Skin of body (tissue), 2 donors: ENCODE results near the gene GABBR2. TPM values are rescaled to one million over a fixed set of nuclear protein-coding genes. Genes with fewer than 3 reads are reported as not detected.

Source experiments
- DNase-seq: peaks from one replicate; lab custom pipeline; 2025; lab: John Stamatoyannopoulos, UW
- total RNA-seq: library from RNA; depleted of rRNA; stranded (reverse); fragments of >200 nt; gene quantifications from one replicate; pipeline ENCODE4 v1.2.3, GENCODE V29; 2014

GABBR2 gene
- total RNA-seq, 1 donor from 2014 or later = 0.39 TPM

GRCh38 chr9:98721643-98722042, 12.9 kb upstream of the GABBR2 start:
- no peak for DNase-seq

DNA sequence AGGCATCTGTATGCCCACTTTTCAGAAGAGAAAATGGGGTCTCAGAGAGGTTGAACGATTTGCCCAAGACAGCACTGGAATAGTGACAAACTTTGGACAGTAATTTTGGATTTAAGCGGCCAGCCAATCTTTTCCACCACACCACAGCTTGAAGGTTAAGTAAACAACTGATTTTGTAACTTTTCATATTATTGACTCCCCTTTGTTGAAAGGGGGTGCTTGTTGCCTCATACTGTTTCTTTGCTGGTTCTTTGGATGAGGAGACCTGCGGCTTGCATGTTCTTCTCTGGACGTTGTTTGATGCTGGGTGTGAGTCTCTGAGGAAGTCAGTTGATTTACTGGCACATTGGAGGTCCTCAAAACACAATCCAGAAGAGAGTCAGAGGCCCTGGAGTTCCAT, 11.7 kb upstream of the GABBR2 start:
- DNase-seq = no peak

DNA sequence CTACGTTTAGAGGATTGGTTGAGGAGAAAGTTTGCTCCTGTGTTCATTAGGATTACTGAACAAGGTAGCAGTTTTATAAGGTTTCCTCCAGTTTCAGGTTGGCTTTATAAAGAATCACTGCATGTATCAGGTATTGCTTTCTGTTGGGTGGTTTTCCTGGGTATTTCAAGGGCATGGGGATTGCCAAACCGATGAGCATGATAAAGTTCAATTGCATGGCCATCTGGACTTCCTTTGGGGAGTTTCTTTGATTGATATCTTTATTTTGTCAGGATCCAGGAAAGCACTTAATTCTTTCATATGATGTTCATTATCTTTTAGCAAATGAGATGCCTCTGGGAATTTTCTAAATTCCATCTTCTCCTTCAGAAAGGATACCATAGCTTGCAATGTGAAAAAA, 10.3 kb upstream of the GABBR2 start:
- no peak for DNase-seq

- no peak for DNase-seq
Measured at GRCh38 chr9:98714833-98715232, 6.1 kb upstream of the GABBR2 start.

GRCh38 chr9:98712987-98713386, 4.3 kb upstream of the GABBR2 start:
- no peak for DNase-seq

GRCh38 chr9:98709968-98710965, 1.5 kb upstream of the GABBR2 start:
- no peak for DNase-seq

- no peak for DNase-seq
Measured at GRCh38 chr9:98708103-98708932, 417 bp downstream of the GABBR2 start.

- DNase-seq = peak; percentile 2
Measured at GRCh38 chr9:98707166-98708102, 1.3 kb downstream of the GABBR2 start.

DNA sequence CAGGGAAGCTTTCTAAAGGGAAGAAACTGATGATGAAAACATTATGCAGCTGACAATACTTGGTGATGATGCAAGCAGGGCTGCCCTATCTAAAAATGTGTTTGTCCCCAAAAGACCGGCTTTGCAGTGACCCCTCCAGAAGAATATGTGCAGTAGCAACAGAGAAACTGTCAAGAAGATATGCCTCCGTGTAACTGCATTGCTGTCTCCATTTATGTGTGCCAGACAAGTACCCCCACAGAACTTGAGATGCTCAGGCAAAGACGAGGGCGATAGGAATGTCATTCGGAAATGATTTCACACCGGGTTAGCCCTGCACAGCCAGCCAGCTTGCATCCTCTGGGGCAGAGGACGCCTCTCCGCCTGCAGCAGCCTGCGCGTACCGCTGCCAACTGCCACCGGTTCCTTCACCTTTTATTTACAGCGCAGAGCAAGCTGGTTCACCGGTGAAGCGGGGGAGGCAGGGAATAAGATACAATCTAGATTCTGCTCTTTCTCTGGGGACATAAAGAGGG, 2.0 kb downstream of the GABBR2 start:
- DNase-seq = no peak

DNA sequence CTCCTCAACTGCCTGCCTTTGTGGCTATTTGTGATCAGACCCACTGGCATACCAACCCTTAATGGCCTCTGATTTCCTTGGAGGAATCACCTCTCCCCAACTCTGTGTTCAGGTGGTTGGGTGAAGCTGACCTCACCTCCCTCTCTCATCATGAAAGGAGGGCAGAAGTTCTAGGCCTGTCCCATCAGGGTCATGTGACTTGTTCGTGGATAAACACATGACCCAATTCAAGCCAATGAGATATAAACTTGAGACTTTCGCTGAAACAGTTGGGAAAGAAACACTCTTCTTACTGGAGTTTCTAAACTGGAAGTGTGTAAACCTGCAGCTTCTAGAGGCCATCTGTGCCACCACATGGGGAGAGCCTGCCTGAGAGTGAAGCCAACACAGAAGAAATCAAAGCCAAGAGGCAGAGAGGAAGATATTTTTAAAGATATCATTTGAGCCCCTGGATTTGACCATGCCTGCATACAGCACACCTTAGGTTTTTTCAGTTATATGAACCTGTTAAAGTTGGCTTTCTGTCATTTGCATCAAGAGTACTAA, 5.8 kb downstream of the GABBR2 start:
- no peak for DNase-seq

GRCh38 chr9:98702340-98702739, 6.4 kb downstream of the GABBR2 start:
- DNase-seq = no peak

- no peak for DNase-seq
Measured at GRCh38 chr9:98701576-98701975, 7.2 kb downstream of the GABBR2 start.

- no peak for DNase-seq
Measured at GRCh38 chr9:98700801-98701200, 7.9 kb downstream of the GABBR2 start.

DNA sequence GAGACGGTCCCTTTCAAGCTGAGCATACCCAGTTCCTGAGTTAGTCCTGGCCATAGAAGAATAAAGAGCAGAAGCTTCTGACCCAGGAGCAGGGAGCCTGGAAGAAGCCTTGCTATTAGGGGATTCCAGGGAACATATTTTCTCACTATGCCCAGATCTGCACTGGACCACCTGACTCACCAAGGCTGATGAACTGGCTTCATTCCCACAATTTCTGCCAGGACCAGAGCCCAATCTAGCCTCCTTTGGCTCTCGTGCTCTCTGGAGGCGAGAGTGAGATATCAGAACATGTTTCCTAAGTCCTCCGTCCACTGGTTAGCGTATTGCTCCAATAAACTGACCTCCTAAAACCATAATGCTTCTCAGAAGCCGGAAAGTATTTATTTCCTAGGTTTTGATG, 9.9 kb downstream of the GABBR2 start:
- no peak for DNase-seq

- no peak for DNase-seq
Measured at GRCh38 chr9:98694943-98695342, 13.8 kb downstream of the GABBR2 start.

- no peak for DNase-seq
Measured at GRCh38 chr9:98692392-98692791, 16.3 kb downstream of the GABBR2 start.

- DNase-seq = no peak
Measured at GRCh38 chr9:98691890-98692289, 16.8 kb downstream of the GABBR2 start.

- no peak for DNase-seq
Measured at GRCh38 chr9:98690686-98691085, 18.0 kb downstream of the GABBR2 start.

DNA sequence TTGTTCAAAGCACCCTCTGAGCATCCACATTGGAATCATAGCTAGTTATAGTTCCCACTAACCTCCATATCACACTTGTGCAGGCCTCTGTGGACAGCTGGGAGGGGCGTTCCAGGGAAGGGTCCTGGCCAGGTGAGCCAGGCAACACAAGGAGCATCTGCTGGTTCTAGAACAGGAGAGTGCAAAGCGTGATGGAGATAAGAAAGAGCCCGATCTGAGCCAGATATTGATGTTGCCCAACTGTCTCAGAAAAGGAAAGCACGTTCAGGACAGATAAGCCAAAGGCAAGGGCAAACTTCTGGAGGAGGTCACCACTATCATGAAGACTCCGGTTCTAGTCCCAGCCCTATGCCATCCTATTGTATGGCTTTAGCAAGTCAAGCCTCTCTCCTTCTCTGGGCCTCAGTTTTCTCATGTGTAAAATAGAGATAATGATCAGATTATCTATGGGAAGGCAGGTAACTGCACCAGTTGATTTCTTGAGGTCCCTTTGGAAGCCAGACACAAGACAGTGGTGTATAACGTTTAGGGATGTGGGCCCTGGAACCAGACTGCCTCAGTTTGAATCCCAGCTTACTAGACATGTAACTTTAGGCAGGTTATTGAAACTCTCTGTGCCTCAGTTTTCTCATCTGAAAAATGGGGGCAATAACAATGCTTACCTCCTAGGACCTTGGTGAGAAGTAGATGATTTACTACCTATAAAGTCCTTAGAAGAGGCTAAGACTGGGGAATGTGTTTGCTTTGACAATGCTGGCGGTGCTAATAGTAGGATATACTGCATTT, 19.8 kb downstream of the GABBR2 start:
- no peak for DNase-seq

DNA sequence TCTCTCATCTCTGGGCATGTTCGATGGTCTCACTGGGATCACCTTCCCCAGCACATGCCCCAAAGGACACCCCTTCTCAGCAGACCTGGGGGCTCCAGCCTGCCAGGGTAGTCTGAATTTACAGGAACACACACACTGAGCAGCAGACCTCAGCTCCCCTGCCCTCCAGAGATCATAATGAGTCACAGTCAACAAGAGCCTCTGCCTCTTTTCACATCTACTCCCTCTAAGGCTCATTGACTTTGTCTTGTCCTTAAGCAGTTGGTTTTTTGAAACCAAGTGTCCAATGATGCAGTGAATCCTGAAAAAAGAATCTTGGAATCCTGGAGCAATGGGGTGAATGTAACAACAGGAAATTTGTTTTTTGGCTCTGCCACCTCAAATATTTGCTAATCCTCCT, 20.8 kb downstream of the GABBR2 start:
- no peak for DNase-seq
